HepG2 (cell line): ENCODE data around the gene HK2. TPM values are rescaled to one million over a fixed set of nuclear protein-coding genes. Genes with fewer than 3 reads are reported as not detected.

Experiments used
- ATF7-NPFF ChIP-seq: sonication (generic); formaldehyde crosslinking; IDR thresholded peaks from 2 replicates; pipeline ENCODE4 v1.8.1; 2023; ENCODE audit warnings: mild to moderate bottlenecking, low read depth, missing genetic modification reagents, moderate library complexity
- CBX1 ChIP-seq: IDR thresholded peaks from one replicate; pipeline ENCODE4 v1.6.1; 2016; ENCODE audit warnings: antibody characterized with exemption, low read depth
- HNF4A ChIP-seq: sonication (generic); formaldehyde crosslinking; IDR thresholded peaks from 2 replicates; pipeline ENCODE4 v1.4.0; 2020; ENCODE audit warnings: missing genetic modification reagents
- KMT2B ChIP-seq: IDR thresholded peaks from 2 replicates; pipeline ENCODE4 v1.6.1; 2016; ENCODE audit warnings: missing genetic modification reagents, missing compliant biosample characterization
- MED1 ChIP-seq: sonication (generic); formaldehyde crosslinking; IDR thresholded peaks from 2 replicates; pipeline ENCODE4 v1.4.0; 2020; ENCODE audit warnings: missing genetic modification reagents
- MIER3 ChIP-seq: IDR thresholded peaks from 2 replicates; pipeline ENCODE4 v1.6.1; 2016; ENCODE audit warnings: missing compliant biosample characterization, borderline replicate concordance
- PAWR ChIP-seq: sonication (generic); formaldehyde crosslinking; IDR thresholded peaks from 2 replicates; pipeline ENCODE4 v1.4.0; 2020; ENCODE audit warnings: missing genetic modification reagents, mild to moderate bottlenecking, borderline replicate concordance
- REL ChIP-seq: sonication (generic); formaldehyde crosslinking; conservative IDR thresholded peaks from 2 replicates; pipeline ENCODE4 v1.8.0; 2022; ENCODE audit warnings: mild to moderate bottlenecking, missing genetic modification reagents, moderate library complexity
- SAP130 ChIP-seq: IDR thresholded peaks from 2 replicates; pipeline ENCODE4 v1.6.1; 2016; ENCODE audit warnings: low read depth
- SOX6 ChIP-seq, 2 experiments: fragments of 450-650 bp in 1 of 2; sonication (generic) in 1 of 2; formaldehyde crosslinking in 1 of 2; IDR thresholded peaks; 2 replicates each; pipeline versions ENCODE4 v1.4.0 to v1.6.1; 2017 to 2020; ENCODE audit warnings: antibody characterized with exemption in 1 of 2, mild to moderate bottlenecking in 1 of 2, missing genetic modification reagents in 1 of 2
- TGIF2 ChIP-seq: IDR thresholded peaks from 2 replicates; pipeline ENCODE4 v1.6.1; 2016; ENCODE audit warnings: control low read depth, missing compliant biosample characterization
- ZBTB42 ChIP-seq: sonication (generic); formaldehyde crosslinking; IDR thresholded peaks from 2 replicates; pipeline ENCODE4 v1.5.0; 2020; ENCODE audit warnings: mild to moderate bottlenecking, missing genetic modification reagents
- ZNF17 ChIP-seq: sonication (generic); formaldehyde crosslinking; IDR thresholded peaks from 2 replicates; pipeline ENCODE4 v1.5.0; 2020; ENCODE audit warnings: mild to moderate bottlenecking, missing genetic modification reagents
- ZNF383 ChIP-seq: sonication (generic); formaldehyde crosslinking; IDR thresholded peaks from 2 replicates; pipeline ENCODE4 v1.4.0; 2020; ENCODE audit warnings: missing genetic modification reagents, mild to moderate bottlenecking, borderline replicate concordance
- ZSCAN9 ChIP-seq: IDR thresholded peaks from 2 replicates; pipeline ENCODE4 v1.6.1; 2016; ENCODE audit warnings: borderline replicate concordance
- polyA plus RNA-seq, 8 experiments: library from polyadenylated mRNA; depleted of rRNA in 3 of 8; stranded (reverse) in 7 of 8; unstranded in 1 of 8; fragments of >200 nt; fragmentation: Illumina TruSeq in 4 of 8; extraction: Trizol in 4 of 8; gene quantifications; 2 replicates each; pipeline versions ENCODE4 v1.2.1 to v1.2.3, GENCODE V29; 2011 to 2016; ENCODE audit warnings: low read depth in 4 of 8, missing spikeins in 1 of 8, mixed read lengths in 1 of 8; ENCODE audit not compliant: insufficient read depth in 1 of 8
- total RNA-seq, 5 experiments: library from RNA; depleted of rRNA; stranded (reverse); fragments of >200 nt; fragmentation: Illumina TruSeq; extraction: Trizol; gene quantifications; 2 replicates each; pipeline ENCODE4 v1.2.3, GENCODE V29; 2016; ENCODE audit warnings: low read depth in 1 of 5
- TF ChIP-seq, protein P1 (sequence below): sonication (generic); formaldehyde crosslinking; IDR thresholded peaks from 2 replicates; pipeline ENCODE4 v1.5.0; 2020; ENCODE audit warnings: missing genetic modification reagents
- TF ChIP-seq, protein P2 (sequence below), 2 experiments: IDR thresholded peaks; 2 replicates each; pipeline ENCODE4 v1.6.1; 2011 to 2012; ENCODE audit warnings: low read length in 2 of 2, borderline replicate concordance in 1 of 2, low read depth in 1 of 2, mild to moderate bottlenecking in 1 of 2, moderate library complexity in 1 of 2
- TF ChIP-seq, protein P3 (sequence below): sonication (generic); formaldehyde crosslinking; IDR thresholded peaks from 2 replicates; pipeline ENCODE4 v1.4.0; 2020; ENCODE audit warnings: missing genetic modification reagents, mild to moderate bottlenecking, borderline replicate concordance
- TF ChIP-seq, protein P4 (sequence below): sonication (generic); formaldehyde crosslinking; IDR thresholded peaks from 2 replicates; pipeline ENCODE4 v1.4.0; 2020; ENCODE audit warnings: low read depth, missing genetic modification reagents

Gene HK2
- total and polyA plus RNA-seq, 2 of the 13 experiments (the other 11 are each of a cell fraction or from before 2014, with no cell fraction given), result 13.2 to 101 TPM

DNA sequence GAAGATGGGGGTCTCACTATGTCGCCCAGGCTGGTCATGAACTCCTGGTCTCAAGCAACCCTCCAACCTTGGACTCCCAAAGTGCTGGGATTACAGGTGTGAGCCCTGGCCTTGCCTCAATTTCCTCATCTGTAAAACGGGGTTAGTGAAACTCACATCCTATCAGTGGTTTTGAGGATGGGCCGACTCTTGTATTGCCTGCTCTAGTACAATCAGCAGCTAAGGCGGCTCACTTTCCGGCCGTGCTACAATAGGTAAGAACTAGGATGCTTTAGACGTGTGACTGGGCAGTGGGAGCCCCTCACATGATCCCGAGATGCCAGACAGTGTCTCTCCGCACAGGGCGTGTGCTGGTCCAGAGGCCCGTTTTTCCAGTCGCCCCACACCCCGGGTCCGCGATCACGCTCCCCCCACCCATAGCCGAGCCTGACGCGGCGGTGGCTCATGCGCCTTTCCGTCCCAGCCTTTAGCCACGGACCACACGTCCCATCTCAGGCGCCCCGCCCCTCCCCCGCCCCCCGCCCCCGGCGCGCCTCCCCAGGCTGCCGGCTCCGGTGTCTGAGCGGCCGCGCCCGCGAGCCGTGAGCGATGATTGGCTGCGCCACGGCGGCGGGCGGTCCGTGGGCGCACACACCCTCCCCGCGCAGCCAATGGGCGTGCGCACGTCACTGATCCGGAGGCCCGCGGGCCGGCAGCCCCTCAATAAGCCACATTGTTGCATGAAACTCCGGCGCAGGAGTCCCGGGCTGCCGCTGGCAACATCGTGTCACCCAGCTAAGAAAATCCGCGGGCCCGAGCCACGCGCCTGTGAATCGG lies at the start of gene HK2 (continued):
- TF ChIP-seq ZNF383 (CRISPR knock-in tag), result peak; percentile 71; the same call in 1 of the 2 replicates
- TF ChIP-seq ZBTB42, result peak; percentile 73; the same call in 1 of the 2 replicates
- TF ChIP-seq MIER3 (CRISPR knock-in tag), result 0 out of 2 replicates have a peak, but pooled peaks have one; percentile 50
- no peak; the same call in 1 of the 2 replicates for TF ChIP-seq REL
- TF ChIP-seq, protein P1, sequence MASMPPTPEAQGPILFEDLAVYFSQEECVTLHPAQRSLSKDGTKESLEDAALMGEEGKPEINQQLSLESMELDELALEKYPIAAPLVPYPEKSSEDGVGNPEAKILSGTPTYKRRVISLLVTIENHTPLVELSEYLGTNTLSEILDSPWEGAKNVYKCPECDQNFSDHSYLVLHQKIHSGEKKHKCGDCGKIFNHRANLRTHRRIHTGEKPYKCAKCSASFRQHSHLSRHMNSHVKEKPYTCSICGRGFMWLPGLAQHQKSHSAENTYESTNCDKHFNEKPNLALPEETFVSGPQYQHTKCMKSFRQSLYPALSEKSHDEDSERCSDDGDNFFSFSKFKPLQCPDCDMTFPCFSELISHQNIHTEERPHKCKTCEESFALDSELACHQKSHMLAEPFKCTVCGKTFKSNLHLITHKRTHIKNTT, result no peak
- TF ChIP-seq SOX6 (IDR thresholded peaks at IDR 0.05), result no peak
- TF ChIP-seq SOX6 (CRISPR knock-in tag; IDR thresholded peaks at IDR 0.05), result peak; percentile 29; the same call in 1 of the 2 replicates
- TF ChIP-seq ATF7-NPFF (CRISPR knock-in tag), result peak; percentile 70; the same call in 1 of the 2 replicates
- peak; percentile 99 for TF ChIP-seq SAP130
- TF ChIP-seq, protein P2, sequence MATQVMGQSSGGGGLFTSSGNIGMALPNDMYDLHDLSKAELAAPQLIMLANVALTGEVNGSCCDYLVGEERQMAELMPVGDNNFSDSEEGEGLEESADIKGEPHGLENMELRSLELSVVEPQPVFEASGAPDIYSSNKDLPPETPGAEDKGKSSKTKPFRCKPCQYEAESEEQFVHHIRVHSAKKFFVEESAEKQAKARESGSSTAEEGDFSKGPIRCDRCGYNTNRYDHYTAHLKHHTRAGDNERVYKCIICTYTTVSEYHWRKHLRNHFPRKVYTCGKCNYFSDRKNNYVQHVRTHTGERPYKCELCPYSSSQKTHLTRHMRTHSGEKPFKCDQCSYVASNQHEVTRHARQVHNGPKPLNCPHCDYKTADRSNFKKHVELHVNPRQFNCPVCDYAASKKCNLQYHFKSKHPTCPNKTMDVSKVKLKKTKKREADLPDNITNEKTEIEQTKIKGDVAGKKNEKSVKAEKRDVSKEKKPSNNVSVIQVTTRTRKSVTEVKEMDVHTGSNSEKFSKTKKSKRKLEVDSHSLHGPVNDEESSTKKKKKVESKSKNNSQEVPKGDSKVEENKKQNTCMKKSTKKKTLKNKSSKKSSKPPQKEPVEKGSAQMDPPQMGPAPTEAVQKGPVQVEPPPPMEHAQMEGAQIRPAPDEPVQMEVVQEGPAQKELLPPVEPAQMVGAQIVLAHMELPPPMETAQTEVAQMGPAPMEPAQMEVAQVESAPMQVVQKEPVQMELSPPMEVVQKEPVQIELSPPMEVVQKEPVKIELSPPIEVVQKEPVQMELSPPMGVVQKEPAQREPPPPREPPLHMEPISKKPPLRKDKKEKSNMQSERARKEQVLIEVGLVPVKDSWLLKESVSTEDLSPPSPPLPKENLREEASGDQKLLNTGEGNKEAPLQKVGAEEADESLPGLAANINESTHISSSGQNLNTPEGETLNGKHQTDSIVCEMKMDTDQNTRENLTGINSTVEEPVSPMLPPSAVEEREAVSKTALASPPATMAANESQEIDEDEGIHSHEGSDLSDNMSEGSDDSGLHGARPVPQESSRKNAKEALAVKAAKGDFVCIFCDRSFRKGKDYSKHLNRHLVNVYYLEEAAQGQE (IDR thresholded peaks at IDR 0.05; ENCODE audit: borderline replicate concordance in 1 of 2, low read depth in 1 of 2, low read length in 2 of 2), result peak in 1 of 2 experiments; percentile 76; a peak in 1 of 4 replicates
- no peak for TF ChIP-seq CBX1
- TF ChIP-seq KMT2B, result 0 out of 2 replicates have a peak, but pooled peaks have one; percentile 5
- TF ChIP-seq, protein P3, sequence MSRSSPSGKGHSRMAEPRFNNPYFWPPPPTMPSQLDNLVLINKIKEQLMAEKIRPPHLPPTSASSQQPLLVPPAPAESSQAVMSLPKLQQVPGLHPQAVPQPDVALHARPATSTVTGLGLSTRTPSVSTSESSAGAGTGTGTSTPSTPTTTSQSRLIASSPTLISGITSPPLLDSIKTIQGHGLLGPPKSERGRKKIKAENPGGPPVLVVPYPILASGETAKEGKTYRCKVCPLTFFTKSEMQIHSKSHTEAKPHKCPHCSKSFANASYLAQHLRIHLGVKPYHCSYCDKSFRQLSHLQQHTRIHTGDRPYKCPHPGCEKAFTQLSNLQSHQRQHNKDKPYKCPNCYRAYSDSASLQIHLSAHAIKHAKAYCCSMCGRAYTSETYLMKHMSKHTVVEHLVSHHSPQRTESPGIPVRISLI (CRISPR knock-in tag), result no peak
- peak; percentile 64 for TF ChIP-seq MED1
- TF ChIP-seq PAWR (CRISPR knock-in tag), result 0 out of 2 replicates have a peak, but pooled peaks have one; percentile 81
- no peak for TF ChIP-seq HNF4A
- peak; percentile 30 for TF ChIP-seq ZSCAN9
- TF ChIP-seq, protein P4, sequence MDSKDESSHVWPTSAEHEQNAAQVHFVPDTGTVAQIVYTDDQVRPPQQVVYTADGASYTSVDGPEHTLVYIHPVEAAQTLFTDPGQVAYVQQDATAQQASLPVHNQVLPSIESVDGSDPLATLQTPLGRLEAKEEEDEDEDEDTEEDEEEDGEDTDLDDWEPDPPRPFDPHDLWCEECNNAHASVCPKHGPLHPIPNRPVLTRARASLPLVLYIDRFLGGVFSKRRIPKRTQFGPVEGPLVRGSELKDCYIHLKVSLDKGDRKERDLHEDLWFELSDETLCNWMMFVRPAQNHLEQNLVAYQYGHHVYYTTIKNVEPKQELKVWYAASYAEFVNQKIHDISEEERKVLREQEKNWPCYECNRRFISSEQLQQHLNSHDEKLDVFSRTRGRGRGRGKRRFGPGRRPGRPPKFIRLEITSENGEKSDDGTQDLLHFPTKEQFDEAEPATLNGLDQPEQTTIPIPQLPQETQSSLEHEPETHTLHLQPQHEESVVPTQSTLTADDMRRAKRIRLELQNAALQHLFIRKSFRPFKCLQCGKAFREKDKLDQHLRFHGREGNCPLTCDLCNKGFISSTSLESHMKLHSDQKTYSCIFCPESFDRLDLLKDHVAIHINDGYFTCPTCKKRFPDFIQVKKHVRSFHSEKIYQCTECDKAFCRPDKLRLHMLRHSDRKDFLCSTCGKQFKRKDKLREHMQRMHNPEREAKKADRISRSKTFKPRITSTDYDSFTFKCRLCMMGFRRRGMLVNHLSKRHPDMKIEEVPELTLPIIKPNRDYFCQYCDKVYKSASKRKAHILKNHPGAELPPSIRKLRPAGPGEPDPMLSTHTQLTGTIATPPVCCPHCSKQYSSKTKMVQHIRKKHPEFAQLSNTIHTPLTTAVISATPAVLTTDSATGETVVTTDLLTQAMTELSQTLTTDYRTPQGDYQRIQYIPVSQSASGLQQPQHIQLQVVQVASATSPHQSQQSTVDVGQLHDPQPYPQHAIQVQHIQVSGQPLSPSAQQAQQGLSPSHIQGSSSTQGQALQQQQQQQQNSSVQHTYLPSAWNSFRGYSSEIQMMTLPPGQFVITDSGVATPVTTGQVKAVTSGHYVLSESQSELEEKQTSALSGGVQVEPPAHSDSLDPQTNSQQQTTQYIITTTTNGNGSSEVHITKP (CRISPR knock-in tag), result 0 out of 2 replicates have a peak, but pooled peaks have one; percentile 55
- peak; percentile 51 for TF ChIP-seq TGIF2 (CRISPR knock-in tag)
- TF ChIP-seq ZNF17 (CRISPR knock-in tag), result peak; percentile 60
